Trophoblast cell (in vitro differentiated cells and primary cell): ENCODE measurements around the gene GSG1.
A peak's percentile ranks its signal among the peaks of the same experiment; 100 is the strongest.

ENCODE experiments used
- DNase-seq, 2 donors: peaks; one replicate each; pipeline ENCODE4 v3.0.0-alpha.2; 2016
- H2AFZ ChIP-seq: 2 replicates; pipeline ENCODE4 v1.6.1; 2013; ENCODE audit warnings: low read length, moderate library complexity, mild to moderate bottlenecking; ENCODE audit not compliant: insufficient read depth, poor library complexity
- H2AK5ac ChIP-seq: 2 replicates; pipeline ENCODE4 v1.6.1; 2013; ENCODE audit warnings: mild to moderate bottlenecking, low read length
- H2BK120ac ChIP-seq: 2 replicates; pipeline ENCODE4 v1.6.1; 2013; ENCODE audit warnings: low read length, mild to moderate bottlenecking, moderate library complexity; ENCODE audit not compliant: insufficient read depth, poor library complexity
- H2BK12ac ChIP-seq: 2 replicates; pipeline ENCODE4 v1.6.1; 2013; ENCODE audit warnings: mild to moderate bottlenecking, low read length, moderate library complexity
- H2BK5ac ChIP-seq: 2 replicates; pipeline ENCODE4 v1.6.1; 2013; ENCODE audit warnings: low read length, low read depth, moderate library complexity, mild to moderate bottlenecking; ENCODE audit not compliant: poor library complexity
- H3K14ac ChIP-seq: 2 replicates; pipeline ENCODE4 v1.6.1; 2013; ENCODE audit warnings: mild to moderate bottlenecking, low read length
- H3K18ac ChIP-seq: 2 replicates; pipeline ENCODE4 v1.6.1; 2013; ENCODE audit warnings: mild to moderate bottlenecking, low read length
- H3K23ac ChIP-seq: 2 replicates; pipeline ENCODE4 v1.6.1; 2013; ENCODE audit warnings: low read length
- H3K27ac ChIP-seq: 2 replicates; pipeline ENCODE4 v1.5.1; 2013; ENCODE audit warnings: low read depth, mild to moderate bottlenecking, inconsistent platforms, low read length, moderate library complexity
- H3K27me3 ChIP-seq: 2 replicates; pipeline ENCODE4 v1.6.1; 2013; ENCODE audit warnings: inconsistent platforms, mild to moderate bottlenecking, low read length, moderate library complexity; ENCODE audit not compliant: insufficient read depth
- H3K36me3 ChIP-seq, 2 experiments: 1 replicate in 1 of 2; 2 replicates in 1 of 2; pipeline ENCODE4 v1.6.1; 2013; ENCODE audit warnings: low read length in 2 of 2, mild to moderate bottlenecking in 2 of 2, moderate library complexity in 1 of 2; ENCODE audit not compliant: insufficient read depth in 2 of 2, control insufficient read depth in 1 of 2
- H3K4ac ChIP-seq: 2 replicates; pipeline ENCODE4 v1.6.1; 2013; ENCODE audit warnings: low read depth, mild to moderate bottlenecking, low read length, moderate library complexity
- H3K4me1 ChIP-seq, 2 experiments: 1 replicate in 1 of 2; 2 replicates in 1 of 2; pipeline ENCODE4 v1.6.1; 2013; ENCODE audit warnings: low read length in 2 of 2, mild to moderate bottlenecking in 2 of 2, moderate library complexity in 1 of 2; ENCODE audit not compliant: insufficient read depth in 2 of 2, control insufficient read depth in 1 of 2
- H3K4me2 ChIP-seq: 2 replicates; pipeline ENCODE4 v1.6.1; 2013; ENCODE audit warnings: inconsistent platforms, mild to moderate bottlenecking, low read length, moderate library complexity
- H3K4me3 ChIP-seq: 2 replicates; pipeline ENCODE4 v1.5.1; 2013; ENCODE audit warnings: mild to moderate bottlenecking, low read depth, low read length, inconsistent platforms
- H3K79me1 ChIP-seq: one replicate; pipeline ENCODE4 v1.6.1; 2013; ENCODE audit warnings: low read length
- H3K79me2 ChIP-seq: 2 replicates; pipeline ENCODE4 v1.6.1; 2013; ENCODE audit warnings: low read length, mild to moderate bottlenecking; ENCODE audit not compliant: control insufficient read depth, insufficient read depth, poor library complexity
- H3K9ac ChIP-seq: 2 replicates; pipeline ENCODE4 v1.6.1; 2013; ENCODE audit warnings: mild to moderate bottlenecking, low read length
- H3K9me3 ChIP-seq: 2 replicates; pipeline ENCODE4 v1.6.1; 2013; ENCODE audit warnings: low read depth, mild to moderate bottlenecking, control low read depth, inconsistent platforms, low read length; ENCODE audit not compliant: insufficient read depth
- H4K12ac ChIP-seq: 2 replicates; pipeline ENCODE4 v1.6.1; 2013; ENCODE audit warnings: low read depth, mild to moderate bottlenecking, low read length, moderate library complexity
- H4K8ac ChIP-seq: 2 replicates; pipeline ENCODE4 v1.6.1; 2013; ENCODE audit warnings: low read depth, mild to moderate bottlenecking, low read length, moderate library complexity
- H4K91ac ChIP-seq: one replicate; pipeline ENCODE4 v1.6.1; 2013; ENCODE audit warnings: low read depth, mild to moderate bottlenecking, low read length, moderate library complexity
- WGBS: extraction: QIAGEN DNeasy Blood & Tissue Kit; methylation state at CpG from one replicate; pipeline ENCODE4 v1.1.7; 2013; ENCODE audit warnings: missing lambda C conversion rate; ENCODE audit not compliant: insufficient read length, insufficient coverage; ENCODE audit errors: extremely low coverage; 5-methylcytosine and 5-hydroxymethylcytosine counted together

The GSG1 gene

DNA sequence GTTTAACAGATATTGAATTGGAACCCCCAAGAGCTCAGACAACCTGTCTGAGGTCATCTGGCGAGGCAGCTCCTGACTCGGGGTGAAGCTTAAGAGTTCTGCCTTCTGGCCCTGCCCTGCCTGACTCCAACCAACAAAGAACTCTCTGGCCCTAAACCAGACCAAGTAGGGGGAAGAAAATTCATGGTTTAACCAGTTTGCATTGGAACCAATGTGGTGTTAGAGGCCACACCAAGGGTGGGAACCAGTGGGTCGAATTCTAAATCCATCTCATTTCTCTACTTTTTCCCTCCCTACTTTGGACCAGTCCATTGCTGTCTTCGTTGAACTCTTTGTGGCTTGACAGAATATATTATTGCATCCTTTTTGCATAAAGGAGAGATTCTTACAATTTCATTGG lies 30.4 kb upstream of the GSG1 start:
- no peak overlapping the region for H3K14ac ChIP-seq
- H3K36me3 ChIP-seq, result no peaks in the 10 kb centered on the region
- no peak overlapping the region for H4K91ac ChIP-seq
- no peak overlapping the region for H3K27ac ChIP-seq
- no peak overlapping the region for H2BK5ac ChIP-seq
- no peaks in the 10 kb centered on the region for H3K27me3 ChIP-seq
- H3K4me2 ChIP-seq, result no peak overlapping the region
- H3K9me3 ChIP-seq, result no peaks in the 10 kb centered on the region
- H4K8ac ChIP-seq, result no peak overlapping the region
- no peak overlapping the region for H3K4me3 ChIP-seq
- DNase-seq, result no peak
- H3K4me1 ChIP-seq, result peaks cover 8 to 16% of the 10 kb centered on the region in 2 experiments
- H2AFZ ChIP-seq, result no peak overlapping the region
- H4K12ac ChIP-seq, result no peak overlapping the region
- peak overlapping the region; percentile 68 for H2AK5ac ChIP-seq
- peak overlapping the region; percentile 36 for H2BK120ac ChIP-seq
- peak overlapping the region; percentile 69 for H2BK12ac ChIP-seq
- no peak overlapping the region for H3K9ac ChIP-seq
- no peaks in the 10 kb centered on the region for H3K79me2 ChIP-seq
- H3K23ac ChIP-seq, result no peak overlapping the region
- no peak overlapping the region for H3K18ac ChIP-seq
- WGBS, result no CpG with 5 or more reads among the region's 4 CpGs
- no peak overlapping the region for H3K4ac ChIP-seq
- peaks cover 11% of the 10 kb centered on the region for H3K79me1 ChIP-seq

DNA sequence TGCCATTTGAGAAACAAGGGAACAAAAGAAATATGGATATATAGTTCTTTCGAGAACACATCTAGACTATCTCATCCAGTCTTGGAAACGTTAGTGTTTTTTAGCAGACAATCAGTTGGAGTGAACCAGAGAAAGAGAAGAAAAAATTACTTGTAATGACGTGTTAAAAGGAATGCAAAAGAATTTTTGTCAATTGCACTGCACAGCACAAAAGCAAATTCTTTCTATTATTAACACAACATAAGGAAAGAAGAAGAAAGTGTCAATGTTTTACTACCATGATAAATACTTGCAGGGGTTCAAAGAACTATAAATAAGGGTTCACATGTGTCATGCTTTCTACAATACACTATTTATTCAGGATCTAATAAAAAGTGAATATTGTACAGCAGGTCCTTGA lies 27.5 kb upstream of the GSG1 start:
- Histone ChIP-seq H3K9me3 (no peaks in the 10 kb centered on the region), H2AK5ac (no peak overlapping the region), H3K23ac (no peak overlapping the region), H4K12ac (no peak overlapping the region), H2AFZ (no peak overlapping the region), H3K27ac (no peak overlapping the region), H4K91ac (no peak overlapping the region), H3K79me2 (no peaks in the 10 kb centered on the region), H3K9ac (no peak overlapping the region), H3K36me3 (no peaks in the 10 kb centered on the region), H3K27me3 (no peaks in the 10 kb centered on the region), H3K79me1 (peaks cover 17% of the 10 kb centered on the region), H3K4ac (no peak overlapping the region), H3K4me2 (no peak overlapping the region), H3K4me3 (no peak overlapping the region), H3K14ac (no peak overlapping the region), H4K8ac (no peak overlapping the region), H2BK12ac (peak overlapping the region; percentile 82), H3K18ac (no peak overlapping the region), H3K4me1 (peaks cover 14 to 20% of the 10 kb centered on the region in 2 experiments), H2BK5ac (no peak overlapping the region), H2BK120ac (no peak overlapping the region)
- peak in 1 of 2 donors; percentile 23 for DNase-seq
- no CpG with 5 or more reads among the region's 3 CpGs for WGBS

DNA sequence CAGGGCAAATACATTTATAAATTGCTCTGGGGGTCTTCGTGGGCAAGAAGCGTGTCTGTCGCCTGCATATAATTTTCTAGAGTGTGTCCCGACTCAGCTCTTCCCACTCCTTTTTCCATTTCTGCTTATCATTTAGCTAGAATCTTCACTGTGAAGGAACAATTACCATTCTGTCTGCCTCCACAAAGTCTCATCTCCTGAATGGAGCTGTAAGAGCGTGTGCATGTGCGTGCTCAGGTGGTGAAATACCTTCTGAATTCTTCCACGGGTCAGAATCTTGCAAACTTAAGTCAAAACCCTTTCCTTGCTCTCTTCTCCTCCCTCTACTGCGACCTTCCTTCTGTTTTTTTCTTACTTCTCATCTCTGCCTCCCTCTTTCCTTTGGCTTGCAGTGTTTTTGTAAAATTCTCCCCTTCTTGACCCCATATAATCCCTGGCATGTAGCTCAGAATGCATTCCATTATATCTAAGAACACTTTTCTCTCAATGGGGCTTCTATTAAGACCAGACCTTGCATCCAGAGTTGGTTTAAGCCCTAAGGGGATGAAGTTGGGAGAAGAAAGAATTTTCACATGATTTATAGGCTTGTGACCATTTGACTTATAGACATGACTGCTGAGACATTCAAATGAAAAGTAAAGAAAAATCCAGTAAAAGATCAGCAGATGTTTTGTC lies 25.0 kb upstream of the GSG1 start:
- H3K4ac ChIP-seq, result no peak overlapping the region
- no CpG with 5 or more reads among the region's 8 CpGs for WGBS
- H3K4me1 ChIP-seq, result peaks cover 15 to 25% of the 10 kb centered on the region in 2 experiments
- no peaks in the 10 kb centered on the region for H3K9me3 ChIP-seq
- no peak overlapping the region for H3K4me2 ChIP-seq
- H2BK12ac ChIP-seq, result no peak overlapping the region
- H2BK5ac ChIP-seq, result peak overlapping the region; percentile 57
- no peaks in the 10 kb centered on the region for H3K36me3 ChIP-seq
- no peak overlapping the region for H3K23ac ChIP-seq
- no peak overlapping the region for H3K18ac ChIP-seq
- no peak overlapping the region for H2AK5ac ChIP-seq
- no peaks in the 10 kb centered on the region for H3K27me3 ChIP-seq
- H4K8ac ChIP-seq, result no peak overlapping the region
- no peak overlapping the region for H2AFZ ChIP-seq
- DNase-seq, result no peak
- no peak overlapping the region for H3K14ac ChIP-seq
- H3K4me3 ChIP-seq, result no peak overlapping the region
- H4K12ac ChIP-seq, result no peak overlapping the region
- peaks cover 16% of the 10 kb centered on the region for H3K79me1 ChIP-seq
- H2BK120ac ChIP-seq, result no peak overlapping the region
- H3K9ac ChIP-seq, result no peak overlapping the region
- H3K79me2 ChIP-seq, result no peaks in the 10 kb centered on the region
- H3K27ac ChIP-seq, result peak overlapping the region; percentile 67
- peak overlapping the region; percentile 63 for H4K91ac ChIP-seq

DNA sequence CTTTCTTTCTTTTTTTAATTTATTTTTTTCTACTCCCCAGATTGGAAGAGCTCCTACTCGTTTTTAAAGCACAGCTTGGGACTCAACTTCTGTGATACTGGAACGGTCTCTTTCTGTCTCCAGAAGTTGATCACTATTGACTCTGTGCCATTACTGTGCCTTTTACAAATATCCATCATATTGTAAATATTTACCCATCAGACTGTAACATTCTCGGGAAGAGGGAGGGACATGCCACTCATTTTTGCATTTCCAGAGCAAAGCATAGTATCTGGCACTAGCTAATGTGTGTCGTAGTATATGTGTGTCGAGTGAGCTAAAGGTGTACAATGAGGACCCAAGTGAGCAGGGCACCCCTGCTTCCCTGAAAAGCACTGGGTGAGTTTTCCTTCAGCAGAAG lies 24.0 kb upstream of the GSG1 start:
- no peaks in the 10 kb centered on the region for H3K9me3 ChIP-seq
- H3K79me2 ChIP-seq, result no peaks in the 10 kb centered on the region
- no peak overlapping the region for H3K18ac ChIP-seq
- H2AK5ac ChIP-seq, result no peak overlapping the region
- peak overlapping the region; percentile 72 for H2BK5ac ChIP-seq
- no peak overlapping the region for H3K9ac ChIP-seq
- no peaks in the 10 kb centered on the region for H3K36me3 ChIP-seq
- peak overlapping the region; percentile 52 for H2BK120ac ChIP-seq
- H4K8ac ChIP-seq, result no peak overlapping the region
- no peak for DNase-seq
- H3K27me3 ChIP-seq, result no peaks in the 10 kb centered on the region
- peaks cover 18% of the 10 kb centered on the region for H3K79me1 ChIP-seq
- H3K4me3 ChIP-seq, result no peak overlapping the region
- peak overlapping the region; percentile 74 for H4K91ac ChIP-seq
- WGBS, result no CpG with 5 or more reads among the region's 5 CpGs
- H3K4me2 ChIP-seq, result no peak overlapping the region
- H3K4me1 ChIP-seq, result peaks cover 15 to 28% of the 10 kb centered on the region in 2 experiments
- H2AFZ ChIP-seq, result no peak overlapping the region
- H3K4ac ChIP-seq, result no peak overlapping the region
- H4K12ac ChIP-seq, result no peak overlapping the region
- no peak overlapping the region for H3K14ac ChIP-seq
- peak overlapping the region; percentile 86 for H2BK12ac ChIP-seq
- no peak overlapping the region for H3K23ac ChIP-seq
- peak overlapping the region; percentile 71 for H3K27ac ChIP-seq
